HG02623 (cell line): ENCODE data around the gene SP110.
"Not testable (repeated sequence)": the region's sequence is repeated elsewhere in the genome, so short reads cannot be mapped to it uniquely, and the experiment has no call there.

Experiments used
- ATAC-seq: cut with Tn5 transposase; IDR thresholded peaks from one replicate; pipeline ENCODE4 v1.9.1; 2021; ENCODE audit warnings: moderate library complexity; ENCODE audit not compliant: unreplicated experiment

Gene SP110

GRCh38 chr2:230129343-230129742 lies 90.4 kb downstream of the SP110 start:
- no peak for ATAC-seq

- ATAC-seq = no peak
Measured at GRCh38 chr2:230128623-230129342, 91.0 kb downstream of the SP110 start.

GRCh38 chr2:230127195-230127594 lies 92.6 kb downstream of the SP110 start:
- no peak for ATAC-seq

- ATAC-seq = peak; percentile 52
Measured at GRCh38 chr2:230124757-230125431, 94.9 kb downstream of the SP110 start.

- ATAC-seq = no peak
Measured at GRCh38 chr2:230124235-230124634, 95.5 kb downstream of the SP110 start.

- ATAC-seq = not testable (repeated sequence)
Measured at GRCh38 chr2:230120376-230120775, 99.4 kb downstream of the SP110 start.

GRCh38 chr2:230119827-230120226 lies 100.0 kb downstream of the SP110 start:
- ATAC-seq = not testable (repeated sequence)
